CD4-positive, alpha-beta T cell treated with Interleukin-2 at 100 ng/mL for 4 hours (primary cell): Measurements from ENCODE around the gene ZNF70.

Experiments used
- DNase-seq: peaks from one replicate; pipeline ENCODE4 v3.0.0-alpha.2; 2020; ENCODE audit warnings: low spot score

Gene ZNF70

GRCh38 chr22:23716811-23717801 is 33.8 kb downstream of the ZNF70 start:
- peak; percentile 82 for DNase-seq

- DNase-seq, result no peak
These were observed 35.0 kb downstream of the ZNF70 start for GRCh38 chr22:23715806-23716375.

GRCh38 chr22:23714596-23715578 is 36.0 kb downstream of the ZNF70 start:
- DNase-seq, result no peak

GRCh38 chr22:23713696-23714595 is 37.0 kb downstream of the ZNF70 start:
- no peak for DNase-seq

GRCh38 chr22:23712256-23712655 is 38.7 kb downstream of the ZNF70 start:
- no peak for DNase-seq

GRCh38 chr22:23709107-23709506 is 41.8 kb downstream of the ZNF70 start:
- DNase-seq, result no peak

- DNase-seq, result no peak
These were observed 42.6 kb downstream of the ZNF70 start for GRCh38 chr22:23708270-23708669.

- peak; percentile 30 for DNase-seq
These were observed 45.6 kb downstream of the ZNF70 start for GRCh38 chr22:23705358-23705757.

- peak; percentile 40 for DNase-seq
These were observed 46.1 kb downstream of the ZNF70 start for GRCh38 chr22:23704829-23705228.

- no peak for DNase-seq
These were observed 46.9 kb downstream of the ZNF70 start for GRCh38 chr22:23704062-23704461.

- DNase-seq, result no peak
These were observed 50.2 kb downstream of the ZNF70 start for GRCh38 chr22:23700706-23701105.

GRCh38 chr22:23698673-23699235 is 52.2 kb downstream of the ZNF70 start:
- DNase-seq, result no peak

- DNase-seq, result no peak
These were observed 52.8 kb downstream of the ZNF70 start for GRCh38 chr22:23698094-23698493.

GRCh38 chr22:23697031-23697970 is 53.6 kb downstream of the ZNF70 start:
- DNase-seq, result no peak

- peak; percentile 82 for DNase-seq
These were observed 54.5 kb downstream of the ZNF70 start for GRCh38 chr22:23696326-23696851.

GRCh38 chr22:23695571-23696325 is 55.2 kb downstream of the ZNF70 start:
- DNase-seq, result no peak

GRCh38 chr22:23695141-23695540 is 55.8 kb downstream of the ZNF70 start:
- no peak for DNase-seq

GRCh38 chr22:23693979-23694680 is 56.8 kb downstream of the ZNF70 start:
- no peak for DNase-seq
